Measurements from ENCODE around the gene GFM1.

GFM1 gene

DNA sequence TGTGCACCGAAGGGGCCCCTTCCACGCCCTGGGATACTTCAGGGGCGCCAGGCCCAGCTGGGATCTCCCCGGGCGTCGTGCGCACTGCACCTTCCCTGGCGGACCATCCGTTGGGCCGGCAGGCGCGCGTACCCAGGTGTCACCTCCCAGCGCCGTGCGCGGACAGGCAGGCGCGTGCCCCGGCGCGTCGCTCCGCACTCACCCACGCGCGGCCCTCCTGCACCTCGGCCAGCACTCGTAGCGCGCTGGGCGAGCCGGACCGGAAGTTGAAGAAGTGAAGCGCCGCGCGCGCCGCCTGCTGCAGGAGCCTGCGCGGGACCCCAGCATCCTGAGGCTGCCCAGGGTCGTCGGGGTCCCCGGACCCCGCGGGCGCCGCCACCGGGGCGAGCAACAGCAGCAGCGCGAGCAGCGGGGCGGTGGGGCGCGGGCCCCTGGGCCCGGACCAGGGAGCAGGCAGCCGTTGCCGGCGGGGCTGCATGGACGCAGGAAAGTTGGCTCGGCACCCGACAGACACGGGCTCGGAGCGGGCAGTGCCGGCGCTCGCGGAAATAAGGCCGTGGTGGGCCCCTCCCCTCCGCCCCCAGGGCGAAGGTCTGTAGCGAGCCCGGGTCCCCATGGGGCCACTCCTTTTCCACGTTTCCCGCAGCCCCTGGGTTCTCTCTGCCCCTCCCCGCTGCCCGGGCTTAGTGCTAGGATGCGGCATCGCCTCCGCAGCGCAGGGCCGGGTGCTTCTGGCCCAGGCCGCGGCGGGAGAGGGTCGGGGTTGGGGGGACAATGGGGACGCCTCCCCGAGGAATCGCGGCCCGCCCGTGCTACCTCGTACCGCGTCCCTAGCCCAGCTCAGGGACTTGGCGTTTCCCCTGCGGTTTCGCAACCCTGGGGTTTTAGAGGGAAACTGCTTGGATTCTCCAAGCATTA, 87.9 kb downstream of the GFM1 start, which contains the start of gene RARRES1:
TSS of gene RARRES1 (minus strand) at position 520 of the 918 bp plus-strand sequence. CDS start at position 478, 42 bp downstream.
- TF ChIP-seq, protein P1, sequence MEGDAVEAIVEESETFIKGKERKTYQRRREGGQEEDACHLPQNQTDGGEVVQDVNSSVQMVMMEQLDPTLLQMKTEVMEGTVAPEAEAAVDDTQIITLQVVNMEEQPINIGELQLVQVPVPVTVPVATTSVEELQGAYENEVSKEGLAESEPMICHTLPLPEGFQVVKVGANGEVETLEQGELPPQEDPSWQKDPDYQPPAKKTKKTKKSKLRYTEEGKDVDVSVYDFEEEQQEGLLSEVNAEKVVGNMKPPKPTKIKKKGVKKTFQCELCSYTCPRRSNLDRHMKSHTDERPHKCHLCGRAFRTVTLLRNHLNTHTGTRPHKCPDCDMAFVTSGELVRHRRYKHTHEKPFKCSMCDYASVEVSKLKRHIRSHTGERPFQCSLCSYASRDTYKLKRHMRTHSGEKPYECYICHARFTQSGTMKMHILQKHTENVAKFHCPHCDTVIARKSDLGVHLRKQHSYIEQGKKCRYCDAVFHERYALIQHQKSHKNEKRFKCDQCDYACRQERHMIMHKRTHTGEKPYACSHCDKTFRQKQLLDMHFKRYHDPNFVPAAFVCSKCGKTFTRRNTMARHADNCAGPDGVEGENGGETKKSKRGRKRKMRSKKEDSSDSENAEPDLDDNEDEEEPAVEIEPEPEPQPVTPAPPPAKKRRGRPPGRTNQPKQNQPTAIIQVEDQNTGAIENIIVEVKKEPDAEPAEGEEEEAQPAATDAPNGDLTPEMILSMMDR (IDR thresholded peaks at IDR 0.05; ENCODE audit: control insufficient read depth, extremely low read depth, insufficient read depth): no peak
- H3K4me3 ChIP-seq (ENCODE audit: low read depth, low read length): no peak within 1 kb of the TSS
- no peak for DNase-seq (ENCODE audit: low read depth)

DNA sequence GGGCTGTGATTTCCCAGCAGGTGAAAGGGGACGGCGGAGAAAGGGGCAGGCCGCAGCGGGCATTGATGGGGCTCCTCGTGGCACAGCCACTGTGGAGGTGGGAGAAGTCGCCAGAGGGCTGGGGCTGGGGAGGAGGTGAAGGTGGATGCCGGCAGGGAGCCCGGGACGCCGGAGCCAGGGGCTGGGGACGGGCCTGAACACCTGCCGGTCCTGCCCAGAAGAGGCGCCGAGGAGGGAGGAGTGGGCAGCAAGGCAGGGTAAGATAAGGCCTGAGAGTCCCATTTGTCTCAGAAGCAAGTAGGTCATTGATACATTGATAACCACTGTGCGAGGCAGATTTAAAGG, 88.5 kb downstream of the GFM1 start:
- TF ChIP-seq, protein P1 (IDR thresholded peaks at IDR 0.05; ENCODE audit: control insufficient read depth, extremely low read depth, insufficient read depth): no peak
- H3K4me3 ChIP-seq (ENCODE audit: low read depth, low read length): no peak overlapping the region
- no peak for DNase-seq (ENCODE audit: low read depth)

DNA sequence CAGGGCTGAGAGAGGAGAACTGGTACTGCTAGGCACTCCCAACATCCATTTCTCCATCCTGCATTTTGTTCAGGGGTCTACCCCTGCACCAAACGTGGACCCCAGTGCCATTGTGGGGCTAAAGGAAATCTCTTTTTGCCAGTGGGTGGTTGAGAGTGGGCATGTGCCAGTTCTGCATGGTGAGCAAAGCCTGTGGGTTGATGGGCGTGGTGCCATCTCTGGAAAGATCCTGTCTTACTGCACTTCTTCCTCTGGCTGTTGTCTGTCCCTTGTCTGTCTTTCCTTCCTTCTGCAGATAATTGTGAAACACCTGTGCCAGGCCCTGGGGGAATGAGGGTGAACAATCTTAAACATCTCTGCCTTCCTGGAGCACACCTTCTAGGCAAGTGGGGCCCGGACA, 89.3 kb downstream of the GFM1 start:
- no peak overlapping the region for H3K4me3 ChIP-seq (ENCODE audit: low read depth, low read length)
- TF ChIP-seq, protein P1 (IDR thresholded peaks at IDR 0.05; ENCODE audit: control insufficient read depth, extremely low read depth, insufficient read depth): no peak
- no peak for DNase-seq (ENCODE audit: low read depth)

DNA sequence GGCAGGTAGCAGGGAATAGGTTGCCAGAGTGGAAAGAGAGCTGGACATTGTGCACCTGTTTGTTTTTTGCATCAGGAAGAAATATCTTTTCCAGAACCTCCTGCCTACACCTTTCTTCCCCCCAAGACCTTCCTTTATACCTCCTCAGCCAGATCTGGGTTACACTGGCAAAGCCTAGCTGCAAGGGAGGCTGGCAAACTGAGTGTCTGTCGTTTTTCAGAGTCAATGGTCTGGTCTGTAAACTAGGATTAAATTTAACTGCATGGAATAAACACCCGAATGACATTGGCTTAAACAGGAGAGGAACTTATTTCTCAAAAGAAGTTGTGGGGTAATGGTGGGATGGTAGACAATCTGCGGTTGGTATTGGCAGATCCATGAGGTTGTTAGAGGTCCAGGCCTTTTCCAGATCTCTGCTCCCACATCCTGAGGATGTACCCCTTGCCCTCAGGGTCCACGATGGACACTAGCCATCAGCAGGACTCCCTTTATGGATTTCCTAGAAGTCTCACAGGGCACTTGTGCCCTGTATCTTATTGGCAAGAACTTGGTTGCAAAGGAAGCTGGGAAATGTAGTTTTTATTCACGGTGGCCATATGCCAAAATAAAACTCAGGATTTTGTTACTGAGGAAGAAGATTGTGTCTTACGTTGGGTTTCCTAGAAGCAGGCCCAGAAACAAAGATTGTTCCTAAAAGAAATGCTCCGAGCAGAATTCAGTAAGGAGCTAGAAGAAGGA, 91.1 kb downstream of the GFM1 start:
- TF ChIP-seq, protein P1 (IDR thresholded peaks at IDR 0.05; ENCODE audit: control insufficient read depth, extremely low read depth, insufficient read depth): no peak

DNA sequence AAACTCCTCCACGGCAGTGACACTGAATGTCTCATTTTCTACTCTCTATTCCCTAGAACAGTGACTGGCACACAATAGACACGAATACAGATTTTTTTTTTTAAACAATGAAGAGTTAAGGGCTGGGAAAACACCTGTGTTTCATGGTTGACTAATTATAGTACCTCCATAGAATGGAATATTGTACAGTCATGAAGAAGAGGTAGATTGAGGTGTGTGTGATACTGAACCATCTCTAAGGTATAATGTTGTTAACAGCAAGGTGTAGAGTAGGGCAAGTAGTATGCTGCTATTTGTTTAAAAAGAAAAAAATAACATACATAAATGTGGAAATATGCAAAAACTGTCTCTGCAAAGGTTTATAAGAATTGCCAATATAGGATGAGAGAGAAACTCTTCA, 93.1 kb downstream of the GFM1 start:
- DNase-seq (ENCODE audit: low read depth): no peak
- H3K4me3 ChIP-seq (ENCODE audit: low read depth, low read length): no peak overlapping the region
- TF ChIP-seq, protein P1 (IDR thresholded peaks at IDR 0.05; ENCODE audit: control insufficient read depth, extremely low read depth, insufficient read depth): no peak

More for the DNA sequence above, 91.1 kb downstream of the GFM1 start:
- H3K4me3 ChIP-seq (ENCODE audit: low read depth, low read length): no peak overlapping the region
- no peak for DNase-seq (ENCODE audit: low read depth)

DNA sequence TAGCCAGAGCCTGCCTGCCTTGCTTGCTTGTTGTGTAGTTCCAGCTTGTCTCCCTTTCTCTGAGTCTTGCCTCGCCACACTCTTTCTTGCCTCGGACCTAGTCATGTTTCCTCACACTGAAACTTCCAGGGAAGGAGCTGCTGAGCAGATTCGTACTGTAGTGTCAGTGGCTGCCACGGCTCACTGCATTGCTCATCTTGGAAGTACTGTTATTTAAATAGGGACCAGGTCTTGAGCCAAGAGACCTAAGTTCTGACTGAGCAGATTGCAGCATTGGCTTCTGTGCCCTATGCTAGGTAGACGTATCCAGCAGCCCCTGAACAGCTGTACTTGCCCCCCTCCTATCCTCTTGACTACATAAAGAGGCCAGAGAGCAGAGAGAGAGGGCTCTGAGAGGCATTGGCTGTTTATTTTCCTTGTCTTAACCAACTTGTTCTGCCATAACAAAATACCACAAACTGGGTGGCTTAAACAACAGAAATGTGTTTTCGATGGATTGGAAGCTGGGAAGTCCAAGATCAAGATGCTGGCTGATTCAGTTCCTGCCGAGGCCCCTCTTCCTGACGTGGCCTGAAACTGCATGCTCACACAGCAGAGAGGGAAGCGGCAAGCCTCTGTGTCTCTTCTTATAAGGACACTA, 93.8 kb downstream of the GFM1 start:
- DNase-seq (ENCODE audit: low read depth): no peak
- TF ChIP-seq, protein P1 (IDR thresholded peaks at IDR 0.05; ENCODE audit: control insufficient read depth, extremely low read depth, insufficient read depth): no peak
- no peak overlapping the region for H3K4me3 ChIP-seq (ENCODE audit: low read depth, low read length)

Data from LNCaP clone FGC (cell line).